ENCODE results near the gene GRIK1.

Gene GRIK1

GRCh38 chr21:29719521-29719920 lies 220.3 kb downstream of the GRIK1 start:
- no peak for DNase-seq (ENCODE audit: low read depth in 2 of 2)

DNA sequence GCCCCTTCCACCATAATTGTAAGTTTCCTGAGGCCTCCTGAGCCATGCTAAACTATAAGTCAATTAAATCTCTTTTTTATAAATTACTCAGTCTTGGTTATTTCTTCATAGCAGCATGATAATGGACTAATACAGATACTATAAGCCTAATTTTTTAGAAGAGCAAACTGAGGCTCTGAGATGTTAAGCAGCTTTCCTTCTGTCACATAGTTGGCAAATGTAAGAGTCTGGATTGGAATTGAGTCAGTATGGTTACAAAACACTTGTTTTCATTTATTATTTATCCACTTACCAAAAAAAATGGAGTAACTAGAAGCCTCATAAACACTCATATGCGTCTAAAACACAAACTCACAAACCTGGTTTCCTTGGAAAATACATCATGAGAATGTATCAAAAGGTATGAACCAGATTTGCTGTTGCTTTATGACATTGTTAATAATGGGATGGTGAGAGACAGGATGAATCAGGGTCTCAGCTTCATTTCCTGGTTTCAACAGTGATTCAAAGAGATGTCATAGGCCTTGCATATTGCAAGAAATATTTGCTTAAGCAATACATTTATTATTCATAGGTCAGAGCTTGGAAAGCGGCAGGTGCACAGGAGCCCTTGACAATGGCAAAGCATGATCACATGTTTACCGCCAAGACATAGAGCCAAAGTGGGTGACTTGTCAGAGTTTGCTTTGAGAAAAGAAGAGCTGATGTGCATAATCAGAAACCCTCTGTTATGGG lies 221.5 kb downstream of the GRIK1 start:
- DNase-seq (ENCODE audit: low read depth in 2 of 2) = no peak

DNA sequence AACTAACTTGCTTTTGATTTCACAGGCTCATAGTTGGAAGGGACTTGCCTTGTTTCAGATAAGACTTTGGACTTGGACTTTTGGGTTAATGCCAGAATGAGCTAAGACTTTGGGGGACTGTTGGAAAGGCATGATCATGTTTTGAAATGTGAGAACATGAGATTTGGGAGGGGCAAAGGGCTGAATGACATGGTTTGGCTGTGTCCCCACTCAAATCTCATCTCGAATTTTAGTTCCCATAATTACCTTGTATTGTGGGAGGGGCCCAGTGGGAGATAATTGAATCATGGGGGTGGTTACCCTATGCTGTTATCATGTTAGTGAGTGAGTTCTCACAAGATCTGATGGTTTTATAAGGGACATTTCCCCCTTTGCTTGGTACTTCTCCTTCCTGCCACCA lies 222.1 kb downstream of the GRIK1 start:
- no peak for DNase-seq (ENCODE audit: low read depth in 2 of 2)

DNA sequence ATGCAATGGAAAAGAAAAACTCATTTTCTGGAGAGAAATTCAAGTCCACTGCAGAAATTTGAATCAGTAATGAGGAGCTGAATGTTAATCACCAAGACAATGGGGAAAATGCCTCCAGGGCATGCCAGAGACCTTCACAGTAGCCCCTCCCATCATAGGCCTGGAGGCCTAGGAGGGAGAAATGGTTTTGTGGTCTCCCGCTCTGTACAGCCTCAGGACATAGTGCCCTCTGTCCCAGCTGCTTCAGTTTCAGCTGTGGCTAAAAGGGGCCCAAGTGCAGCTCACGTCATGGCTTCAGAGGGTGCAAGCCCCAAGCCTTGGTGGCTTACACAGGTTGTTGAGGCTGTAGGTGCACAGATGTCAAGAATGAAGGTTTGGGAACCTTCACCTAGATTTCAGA lies 223.0 kb downstream of the GRIK1 start:
- DNase-seq (ENCODE audit: low read depth in 2 of 2) = no peak

DNA sequence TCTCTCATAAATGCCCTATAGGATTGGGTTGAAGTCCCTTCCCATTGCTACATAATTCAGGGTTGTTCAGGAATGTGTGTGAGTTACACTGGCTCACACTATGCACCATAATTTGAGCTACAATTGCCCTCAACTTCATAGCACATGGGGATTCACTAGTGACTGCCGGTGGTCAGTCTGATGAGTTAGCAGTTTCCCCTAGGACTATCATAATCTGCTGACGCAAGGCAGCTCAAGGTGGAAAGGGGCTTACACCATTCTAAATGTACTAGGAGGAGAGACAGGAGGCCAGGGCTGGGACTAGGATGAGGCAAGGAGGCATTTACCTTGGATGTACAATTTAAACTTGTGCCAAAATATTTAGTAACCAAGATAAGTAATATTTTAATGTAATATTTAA lies 224.7 kb downstream of the GRIK1 start:
- DNase-seq (ENCODE audit: low read depth in 2 of 2) = no peak

DNA sequence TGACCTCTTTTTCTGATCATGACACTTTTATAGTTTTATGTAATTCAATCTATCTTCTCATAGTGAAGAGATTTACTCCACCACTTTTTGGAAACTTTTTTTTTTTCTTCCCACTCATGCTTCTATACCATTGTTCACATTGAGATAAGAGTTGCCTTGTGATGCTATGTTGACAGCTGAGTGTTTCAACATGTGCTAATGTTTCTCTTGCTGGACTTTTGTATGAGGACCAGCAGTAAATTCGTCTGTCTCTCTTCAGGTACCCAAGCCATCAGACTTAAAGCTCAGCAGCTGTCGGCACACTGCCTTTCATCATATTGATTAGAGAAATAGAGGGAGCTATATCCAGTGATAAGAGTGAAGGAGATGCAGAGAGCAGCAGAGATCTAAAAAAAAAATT lies 227.0 kb downstream of the GRIK1 start:
- DNase-seq (ENCODE audit: low read depth in 2 of 2) = no peak

GRCh38 chr21:29711236-29711635 lies 228.6 kb downstream of the GRIK1 start:
- no peak for DNase-seq (ENCODE audit: low read depth in 2 of 2)

GRCh38 chr21:29710498-29710897 lies 229.3 kb downstream of the GRIK1 start:
- DNase-seq (ENCODE audit: low read depth in 2 of 2) = no peak

GRCh38 chr21:29708401-29708800 lies 231.4 kb downstream of the GRIK1 start:
- DNase-seq (ENCODE audit: low read depth in 2 of 2) = no peak

DNA sequence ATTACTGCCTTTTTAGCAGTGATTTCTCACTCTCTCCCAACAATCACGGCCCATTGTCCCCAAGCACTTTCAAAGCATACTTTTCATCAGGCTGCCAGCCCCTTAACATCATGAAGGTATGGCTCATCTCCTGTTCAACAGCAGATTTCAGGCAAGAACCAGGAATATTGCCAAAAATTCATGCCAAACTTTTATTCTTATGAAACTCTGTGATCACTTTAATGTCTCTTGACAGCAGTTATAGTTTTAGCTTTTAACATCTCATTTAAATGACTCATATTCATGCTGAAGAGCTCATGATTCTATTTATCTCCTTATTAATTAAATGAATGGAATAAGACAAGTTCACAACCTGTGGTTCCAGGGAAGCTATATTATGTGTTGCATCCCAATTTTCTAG lies 235.1 kb downstream of the GRIK1 start:
- DNase-seq (ENCODE audit: low read depth in 2 of 2) = no peak

- DNase-seq (ENCODE audit: low read depth in 2 of 2) = no peak
These were observed 238.1 kb downstream of the GRIK1 start for GRCh38 chr21:29701676-29702075.

DNA sequence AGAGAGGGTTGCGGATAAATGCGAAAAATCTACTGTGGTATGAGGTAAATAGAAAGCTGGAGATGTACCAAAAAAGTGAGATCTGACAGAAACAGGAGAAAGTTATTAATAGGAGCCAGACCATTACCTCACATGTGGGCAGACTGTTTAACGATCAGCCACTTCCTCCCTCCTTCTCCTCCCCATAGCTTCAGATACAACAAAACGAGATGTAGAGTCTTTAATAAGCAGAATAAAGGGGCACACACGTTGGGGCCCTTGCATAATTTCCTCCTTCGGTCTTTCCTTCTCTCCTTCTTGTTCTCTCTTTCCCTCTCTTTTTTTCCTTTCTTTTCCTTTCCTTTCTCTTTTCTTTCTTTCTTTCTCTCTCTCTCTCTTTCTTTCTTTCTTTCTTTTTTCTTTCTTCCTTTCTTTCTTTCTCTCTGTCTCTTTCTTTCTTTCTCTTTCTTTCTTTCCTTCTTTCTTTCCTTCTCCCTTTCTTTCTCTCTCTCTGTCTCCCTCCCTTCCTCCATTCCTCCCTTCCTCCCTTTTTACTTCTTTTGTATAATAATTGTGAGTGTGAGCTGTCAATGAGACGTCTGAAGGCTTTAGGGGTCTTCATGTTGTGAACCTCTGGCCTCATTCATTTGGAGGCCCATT lies 242.1 kb downstream of the GRIK1 start:
- no peak for DNase-seq (ENCODE audit: low read depth in 2 of 2)

- no peak for DNase-seq (ENCODE audit: low read depth in 2 of 2)
These were observed 242.9 kb downstream of the GRIK1 start for GRCh38 chr21:29696937-29697336.

GRCh38 chr21:29691616-29692491 lies 247.9 kb downstream of the GRIK1 start:
- DNase-seq (ENCODE audit: low read depth in 2 of 2) = no peak

DNA sequence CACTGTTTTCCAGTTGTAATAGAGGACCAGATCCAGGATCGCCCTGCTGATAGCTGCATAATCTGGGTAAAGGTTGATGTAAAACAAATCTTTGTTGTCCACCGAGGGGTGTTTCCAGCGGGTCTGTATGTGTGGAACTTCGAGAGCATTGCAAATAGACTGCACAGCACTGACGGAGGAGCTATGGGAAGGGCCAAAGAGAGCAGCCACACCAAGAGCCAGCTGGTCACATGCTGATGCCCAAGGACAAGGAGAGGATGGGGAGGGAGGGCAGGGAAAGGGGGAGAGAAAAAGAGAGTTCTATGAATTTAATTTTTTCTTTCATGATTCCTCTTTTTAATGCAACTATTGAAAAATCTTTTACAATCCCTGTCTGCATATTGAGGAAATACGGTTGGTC lies 250.0 kb downstream of the GRIK1 start:
- DNase-seq (ENCODE audit: low read depth in 2 of 2) = no peak

GRCh38 chr21:29684106-29684505 lies 255.7 kb downstream of the GRIK1 start:
- no peak for DNase-seq (ENCODE audit: low read depth in 2 of 2)

DNA sequence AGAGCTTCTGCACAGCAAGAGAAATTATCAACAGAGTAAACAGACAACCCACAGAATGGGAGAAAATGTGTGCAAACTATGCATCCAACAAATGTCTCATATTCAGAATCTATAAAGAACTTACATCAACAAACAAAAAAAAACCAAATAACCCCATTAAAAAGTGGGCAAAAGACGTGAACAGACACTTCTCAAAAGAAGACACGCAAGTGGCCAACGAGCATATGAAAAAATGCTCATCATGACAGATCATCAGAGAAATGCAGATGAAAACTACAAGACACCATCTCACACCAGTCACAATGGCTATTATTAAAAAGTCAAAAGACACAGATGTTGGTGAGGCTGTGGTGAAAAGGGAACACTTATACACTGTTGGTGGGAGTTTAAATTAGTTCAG lies 257.0 kb downstream of the GRIK1 start:
- no peak for DNase-seq (ENCODE audit: low read depth in 2 of 2)

DNA sequence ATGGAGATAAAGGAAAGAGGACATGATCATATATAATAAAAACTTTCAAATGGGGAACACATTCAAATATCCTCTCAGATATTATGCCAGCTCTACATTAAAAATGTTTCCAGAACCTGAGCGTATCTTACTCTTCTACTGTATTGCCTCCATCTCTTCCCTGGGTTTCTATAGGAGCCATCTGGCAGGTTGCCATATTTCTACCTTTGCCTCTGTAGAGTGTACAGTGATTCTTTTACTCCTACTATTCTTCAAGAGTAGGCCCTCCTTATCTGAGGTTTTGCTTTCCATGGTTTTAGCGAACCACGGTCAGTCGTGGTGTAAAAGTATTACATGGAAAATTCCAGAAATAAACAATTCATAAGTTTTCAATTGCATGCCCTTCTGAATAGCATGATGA lies 259.5 kb downstream of the GRIK1 start:
- DNase-seq (ENCODE audit: low read depth in 2 of 2) = no peak

GRCh38 chr21:29678626-29679025 lies 261.2 kb downstream of the GRIK1 start:
- no peak for DNase-seq (ENCODE audit: low read depth in 2 of 2)

GRCh38 chr21:29677326-29677725 lies 262.5 kb downstream of the GRIK1 start:
- no peak for DNase-seq (ENCODE audit: low read depth in 2 of 2)

GRCh38 chr21:29676395-29676794 lies 263.4 kb downstream of the GRIK1 start:
- DNase-seq (ENCODE audit: low read depth in 2 of 2) = no peak

GRCh38 chr21:29675451-29675850 lies 264.3 kb downstream of the GRIK1 start:
- no peak for DNase-seq (ENCODE audit: low read depth in 2 of 2)

DNA sequence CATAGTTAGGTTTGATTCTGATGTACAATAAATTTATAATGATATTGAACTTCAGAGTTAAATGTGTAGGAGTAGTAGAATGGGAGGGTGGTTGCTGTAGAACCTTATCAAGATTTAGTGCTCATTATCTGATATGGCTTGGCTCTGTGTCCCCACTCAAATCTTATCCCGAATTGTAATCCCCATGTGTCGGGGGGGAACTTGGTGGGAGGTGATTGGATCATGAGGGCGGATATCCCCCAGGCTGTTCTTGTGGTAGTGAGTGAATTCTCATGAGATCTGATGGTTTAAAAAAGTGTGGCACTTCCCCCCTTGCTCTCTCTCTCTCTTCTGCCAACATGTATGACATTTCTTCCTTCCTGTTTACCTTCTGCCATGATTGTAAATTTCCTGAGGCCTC lies 265.5 kb downstream of the GRIK1 start:
- no peak for DNase-seq (ENCODE audit: low read depth in 2 of 2)
